Ammon's horn (tissue), 1 donor: ENCODE data around the gene MS4A6A.
"Not testable (repeated sequence)": the region's sequence is repeated elsewhere in the genome, so short reads cannot be mapped to it uniquely, and the experiment has no call there.

Experiments
- DNase-seq: peaks from one replicate; pipeline ENCODE4 v3.0.0-alpha.2; 2016; ENCODE audit warnings: low spot score

MS4A6A gene

GRCh38 chr11:60183591-60184205 is 815 bp upstream of the MS4A6A start:
- peak; percentile 41 for DNase-seq

GRCh38 chr11:60175860-60176275 is 7.0 kb downstream of the MS4A6A start:
- no peak for DNase-seq

- no peak for DNase-seq
These were observed 10.9 kb downstream of the MS4A6A start for GRCh38 chr11:60172011-60172410.

GRCh38 chr11:60170566-60170965 is 12.3 kb downstream of the MS4A6A start:
- no peak for DNase-seq

- no peak for DNase-seq
These were observed 13.5 kb downstream of the MS4A6A start for GRCh38 chr11:60169264-60169915.

GRCh38 chr11:60168306-60168705 is 14.6 kb downstream of the MS4A6A start:
- DNase-seq: no peak

GRCh38 chr11:60165951-60166350 is 16.9 kb downstream of the MS4A6A start:
- DNase-seq: no peak

GRCh38 chr11:60165538-60165937 is 17.3 kb downstream of the MS4A6A start:
- no peak for DNase-seq

GRCh38 chr11:60164550-60165075 is 18.3 kb downstream of the MS4A6A start:
- DNase-seq: no peak

GRCh38 chr11:60161766-60162165 is 21.1 kb downstream of the MS4A6A start:
- no peak for DNase-seq

- DNase-seq: no peak
These were observed 21.8 kb downstream of the MS4A6A start for GRCh38 chr11:60161107-60161506.

- no peak for DNase-seq
These were observed 23.0 kb downstream of the MS4A6A start for GRCh38 chr11:60159868-60160267.

GRCh38 chr11:60159284-60159683 is 23.6 kb downstream of the MS4A6A start:
- DNase-seq: no peak

GRCh38 chr11:60158636-60159035 is 24.2 kb downstream of the MS4A6A start:
- DNase-seq: no peak

- DNase-seq: no peak
These were observed 27.0 kb downstream of the MS4A6A start for GRCh38 chr11:60155931-60156330.

- not testable (repeated sequence) for DNase-seq
These were observed 30.2 kb downstream of the MS4A6A start for GRCh38 chr11:60152727-60153126.

GRCh38 chr11:60150279-60150678 is 32.6 kb downstream of the MS4A6A start:
- DNase-seq: no peak

GRCh38 chr11:60145677-60146076 is 37.2 kb downstream of the MS4A6A start:
- DNase-seq: no peak

GRCh38 chr11:60143768-60144167 is 39.1 kb downstream of the MS4A6A start:
- no peak for DNase-seq

GRCh38 chr11:60133917-60134316 is 49.0 kb downstream of the MS4A6A start:
- DNase-seq: no peak

GRCh38 chr11:60131912-60132311 is 51.0 kb downstream of the MS4A6A start:
- DNase-seq: no peak

- peak; percentile 70 for DNase-seq
These were observed 52.4 kb downstream of the MS4A6A start for GRCh38 chr11:60130496-60130895.

- DNase-seq: no peak
These were observed 53.0 kb downstream of the MS4A6A start for GRCh38 chr11:60129853-60130252.

GRCh38 chr11:60128866-60129265 is 54.0 kb downstream of the MS4A6A start:
- DNase-seq: not testable (repeated sequence)
